T follicular helper cell (primary cell): Measurements from ENCODE around the gene MTHFD2L.

Source experiments
- DNase-seq: peaks from one replicate; pipeline ENCODE4 v3.0.0-alpha.2; 2020; ENCODE audit warnings: low read depth

Gene MTHFD2L

DNA sequence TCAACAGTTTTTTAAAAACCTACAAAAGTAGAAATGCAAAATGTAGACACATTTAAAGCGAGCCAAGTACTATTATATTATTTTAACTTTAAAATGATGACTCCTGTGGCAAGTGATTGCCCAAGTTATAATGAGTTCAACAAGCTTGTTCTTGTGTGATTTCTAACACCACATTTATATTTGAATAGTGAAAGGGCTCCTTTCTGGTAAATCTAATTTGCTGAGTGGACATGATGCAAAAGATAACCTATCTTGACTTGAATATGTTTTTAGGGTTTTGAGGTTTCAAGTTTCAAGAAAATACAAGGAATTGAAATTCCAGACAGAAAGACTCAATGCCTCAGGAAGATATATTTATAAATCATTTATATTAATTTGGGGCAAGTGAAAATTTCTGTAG is 149.3 kb downstream of the MTHFD2L start:
- DNase-seq: no peak

DNA sequence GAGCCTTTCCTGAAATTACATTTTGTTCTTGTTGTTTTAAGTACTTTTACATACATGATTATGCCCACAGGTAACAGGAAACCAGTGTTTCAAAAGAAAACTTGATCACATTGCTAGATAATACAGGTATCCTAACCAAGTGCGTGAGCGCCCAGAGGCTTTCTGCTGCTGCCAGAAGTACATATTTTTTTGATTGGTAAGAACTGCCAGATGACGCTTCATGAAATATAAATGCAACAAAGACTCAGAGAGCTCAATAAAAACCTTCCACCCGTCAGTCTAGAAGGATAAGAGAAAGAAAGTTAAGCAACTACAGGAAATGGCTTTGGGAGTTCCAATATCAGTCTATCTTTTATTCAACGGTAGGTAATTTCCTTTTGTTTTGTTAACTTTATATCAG is 150.3 kb downstream of the MTHFD2L start, which contains the start of gene EPGN:
Gene EPGN, plus strand, starts transcription at position 256 of the 400 bp plus-strand sequence. Its CDS starts 64 bp downstream, at position 320.
- DNase-seq: no peak

DNA sequence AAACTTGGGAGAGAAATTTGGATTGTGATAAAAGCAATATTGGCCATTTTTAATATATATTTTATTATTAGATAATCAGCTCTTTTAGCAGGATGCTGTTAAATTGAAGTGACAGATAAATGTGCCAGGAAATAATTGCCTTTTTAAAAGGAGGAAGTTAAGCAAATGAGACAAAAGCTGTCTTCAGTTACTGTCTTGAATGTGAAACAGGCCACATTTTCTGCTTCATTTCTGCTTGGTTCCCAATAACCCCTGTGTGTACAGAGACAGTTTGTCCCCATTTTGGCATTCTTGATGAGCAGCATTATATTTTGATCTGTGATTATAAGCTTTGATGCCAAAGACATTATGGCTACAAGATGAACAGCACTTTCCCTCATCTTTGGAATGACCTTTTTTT is 151.3 kb downstream of the MTHFD2L start:
- no peak for DNase-seq

DNA sequence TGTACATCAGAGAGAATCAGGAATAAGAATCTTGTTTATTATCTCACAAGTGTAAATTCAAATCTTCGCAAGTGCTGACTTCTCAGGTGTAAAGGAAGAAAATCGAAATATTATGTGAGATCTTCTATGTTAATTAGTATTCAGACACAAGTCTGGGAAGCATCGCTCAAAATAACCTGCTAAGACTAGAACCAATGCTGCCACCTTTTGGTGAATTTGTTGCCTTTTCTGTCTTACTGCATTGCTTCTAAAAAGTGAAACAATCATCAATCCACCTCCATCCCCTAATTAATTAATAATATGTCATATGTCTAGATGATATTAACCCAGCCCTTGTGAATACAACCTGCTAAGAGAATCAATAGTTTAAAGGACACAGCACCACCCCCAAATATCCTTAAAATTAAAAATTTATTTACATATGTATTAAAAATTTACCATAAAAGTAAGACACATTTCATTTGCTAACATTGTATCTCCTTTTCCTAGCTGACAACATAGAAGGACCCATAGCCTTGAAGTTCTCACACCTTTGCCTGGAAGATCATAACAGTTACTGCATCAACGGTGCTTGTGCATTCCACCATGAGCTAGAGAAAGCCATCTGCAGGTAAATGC is 153.9 kb downstream of the MTHFD2L start:
- DNase-seq: no peak

DNA sequence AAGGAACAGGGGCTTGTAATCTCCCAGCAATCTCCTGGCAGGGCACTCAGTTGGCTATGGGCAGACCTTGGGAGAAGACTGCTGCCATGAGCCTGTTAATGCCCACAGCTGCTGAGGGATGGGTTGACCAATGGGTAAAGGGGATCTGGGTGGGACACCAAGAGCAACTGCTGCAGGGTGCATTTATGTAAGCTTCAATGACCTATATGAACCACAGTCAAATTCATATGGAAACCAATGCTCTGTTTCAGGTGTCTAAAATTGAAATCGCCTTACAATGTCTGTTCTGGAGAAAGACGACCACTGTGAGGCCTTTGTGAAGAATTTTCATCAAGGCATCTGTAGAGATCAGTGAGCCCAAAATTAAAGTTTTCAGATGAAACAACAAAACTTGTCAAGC is 156.4 kb downstream of the MTHFD2L start:
- no peak for DNase-seq

DNA sequence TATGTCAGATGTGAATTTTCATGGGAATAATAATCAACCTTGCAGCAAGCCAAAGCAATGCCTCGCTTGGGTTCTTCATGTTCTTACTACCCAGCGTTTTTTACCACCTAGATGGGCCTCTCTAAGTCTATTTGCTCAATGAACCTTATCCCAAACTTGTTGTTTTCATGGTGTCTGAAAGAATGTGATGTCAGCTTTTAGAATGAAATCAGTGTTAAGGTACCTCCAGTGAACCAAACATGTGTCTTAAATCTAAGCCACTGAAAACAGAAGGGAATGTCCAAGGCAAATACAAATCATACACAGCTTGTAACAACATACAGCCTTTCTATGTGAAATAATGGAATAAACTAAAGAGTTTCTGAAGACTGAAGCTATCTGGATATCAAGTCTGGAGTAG is 157.0 kb downstream of the MTHFD2L start:
- no peak for DNase-seq

DNA sequence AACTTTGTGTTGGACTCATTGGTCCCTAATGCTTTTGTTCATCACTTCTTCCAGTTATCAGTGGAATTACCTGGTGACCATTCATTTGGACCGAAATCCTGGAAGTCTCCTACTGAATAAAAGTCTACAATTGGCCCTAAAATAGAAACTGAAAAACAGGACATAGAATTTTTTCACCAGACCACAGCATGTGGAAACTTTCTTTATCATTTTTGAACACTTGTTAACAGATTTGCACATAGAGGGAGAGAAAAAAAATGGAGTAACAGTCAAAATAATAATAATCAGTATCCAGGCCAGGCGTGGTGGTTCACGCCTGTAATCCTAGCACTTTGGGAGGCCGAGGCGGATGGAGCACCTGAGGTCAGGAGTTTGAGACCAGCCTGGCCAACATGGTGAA is 157.5 kb downstream of the MTHFD2L start:
- no peak for DNase-seq

DNA sequence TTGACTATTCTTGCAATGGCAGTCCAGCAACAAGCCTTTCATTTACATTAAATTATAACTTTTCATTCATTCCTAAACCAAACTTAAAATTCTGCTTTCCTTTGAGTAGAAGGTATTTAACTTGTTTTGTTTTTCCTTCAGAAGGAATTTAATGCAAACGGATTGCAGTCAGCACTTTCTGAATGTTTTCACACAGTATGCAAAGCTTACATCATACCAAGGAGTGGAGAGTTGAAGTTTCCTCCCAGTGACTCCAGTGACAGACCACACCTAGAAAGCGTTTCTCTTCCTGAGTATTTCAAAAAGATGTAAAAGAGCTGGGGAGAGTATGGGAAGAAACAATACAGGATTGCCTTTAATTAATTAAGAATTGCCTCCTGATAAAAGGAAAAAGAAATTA is 158.5 kb downstream of the MTHFD2L start:
- DNase-seq: no peak

DNA sequence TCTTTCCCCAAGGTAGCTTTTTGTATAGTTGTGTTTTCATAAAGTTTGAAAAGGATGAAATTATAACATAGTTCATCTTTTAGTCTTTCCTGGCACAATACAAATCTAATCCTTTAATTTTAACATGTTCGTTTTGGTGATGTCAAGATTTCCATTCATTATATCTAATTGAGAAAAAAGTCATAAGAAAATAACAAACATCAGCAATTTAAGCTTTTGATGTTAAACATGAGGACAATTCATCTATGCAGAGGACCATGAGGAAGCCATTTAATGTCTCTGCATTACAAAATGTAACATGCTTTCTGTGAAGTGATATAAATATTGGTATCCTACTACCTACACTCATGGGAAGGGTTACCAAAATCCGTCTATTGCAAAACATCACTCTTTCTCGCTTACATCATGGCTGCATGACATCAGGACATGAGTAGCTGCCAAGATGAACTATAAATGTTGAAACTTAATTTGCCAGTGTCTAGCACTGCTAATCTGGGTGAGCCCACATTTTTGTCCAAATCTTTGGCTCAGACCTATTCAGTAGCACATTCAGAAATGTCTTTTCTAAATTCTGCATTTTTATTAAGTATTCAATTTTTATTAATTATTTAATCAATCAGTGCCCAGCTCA is 159.8 kb downstream of the MTHFD2L start:
- DNase-seq: no peak

DNA sequence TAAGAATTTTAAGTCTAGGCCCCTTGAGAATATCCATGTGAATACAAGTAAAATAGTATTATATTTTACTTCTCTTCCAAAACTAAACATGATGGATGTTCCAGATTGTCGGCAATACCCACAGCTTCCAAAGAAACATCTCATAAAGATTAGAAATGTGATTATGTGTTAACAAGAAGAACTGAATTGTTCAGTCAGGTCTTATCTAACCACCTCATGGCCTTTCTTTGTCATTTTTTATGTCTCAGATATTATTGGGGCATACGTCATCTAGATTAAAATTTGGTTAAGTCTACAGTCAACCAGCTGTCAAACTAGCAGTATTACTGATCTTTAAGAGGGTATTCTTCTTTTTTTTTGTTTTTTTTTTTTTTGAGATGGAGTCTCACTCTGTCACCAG is 160.4 kb downstream of the MTHFD2L start:
- DNase-seq: no peak

DNA sequence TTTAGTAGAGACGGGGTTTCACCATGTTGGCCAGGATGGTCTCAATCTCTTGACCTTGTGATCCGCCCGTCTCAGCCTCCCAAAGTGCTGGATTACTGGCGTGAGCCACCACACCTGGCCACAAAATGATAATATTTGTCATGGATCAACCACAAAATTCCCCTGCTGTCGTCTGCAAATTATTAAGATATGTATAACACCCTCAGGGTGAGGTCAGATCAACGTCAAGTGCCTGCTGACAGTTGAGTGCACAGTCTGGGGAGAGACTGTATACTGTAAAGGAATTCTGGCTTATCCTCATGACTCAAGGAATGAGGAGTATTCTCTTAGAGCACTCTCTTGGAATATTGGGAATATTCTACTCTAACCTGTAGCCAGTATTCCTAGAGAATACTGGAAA is 161.6 kb downstream of the MTHFD2L start:
- DNase-seq: no peak

DNA sequence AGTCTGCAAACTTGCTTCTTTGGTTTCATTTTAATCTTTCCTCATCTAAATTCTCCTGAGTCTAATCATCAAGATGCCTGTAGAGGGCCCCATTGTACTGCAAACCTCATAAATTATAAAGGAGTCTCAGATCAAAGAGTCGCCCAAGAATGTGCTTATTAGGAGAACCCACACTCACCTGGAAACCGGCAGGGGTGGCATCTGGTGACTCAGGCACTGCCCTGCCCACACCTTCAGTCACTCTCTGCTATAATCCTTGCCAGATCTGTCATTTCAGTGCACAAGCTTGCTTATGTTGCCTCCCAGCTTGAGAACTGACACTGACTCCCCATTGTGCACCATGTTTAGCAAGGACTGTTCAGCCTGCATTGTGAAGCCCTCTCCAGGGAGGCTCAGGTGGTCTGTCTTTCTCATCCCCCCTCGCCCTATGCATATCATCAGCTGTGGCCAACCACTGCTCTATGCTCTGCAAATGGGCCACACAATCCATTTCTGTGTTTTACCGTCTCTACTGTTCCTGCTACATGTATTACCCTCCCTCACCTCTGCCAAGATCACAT is 162.7 kb downstream of the MTHFD2L start:
- no peak for DNase-seq

DNA sequence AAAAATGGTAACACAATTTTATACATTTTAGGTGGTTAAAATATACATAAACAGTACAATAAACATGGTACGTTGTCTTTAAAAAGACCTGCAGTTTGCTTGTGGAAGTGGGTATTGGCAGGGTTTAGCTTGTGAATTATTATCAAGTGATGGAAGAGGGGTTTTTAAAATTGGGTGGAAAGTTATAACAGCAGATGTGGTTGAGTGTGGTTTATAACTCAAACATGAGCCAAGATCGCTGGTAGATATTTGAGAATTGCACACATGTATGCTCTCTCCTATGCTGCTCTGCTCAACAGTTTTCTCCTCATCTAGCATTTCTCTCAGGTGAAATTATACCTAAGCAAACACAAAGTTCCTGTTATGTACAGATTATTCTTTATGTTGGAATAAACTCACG is 164.4 kb downstream of the MTHFD2L start:
- DNase-seq: no peak

DNA sequence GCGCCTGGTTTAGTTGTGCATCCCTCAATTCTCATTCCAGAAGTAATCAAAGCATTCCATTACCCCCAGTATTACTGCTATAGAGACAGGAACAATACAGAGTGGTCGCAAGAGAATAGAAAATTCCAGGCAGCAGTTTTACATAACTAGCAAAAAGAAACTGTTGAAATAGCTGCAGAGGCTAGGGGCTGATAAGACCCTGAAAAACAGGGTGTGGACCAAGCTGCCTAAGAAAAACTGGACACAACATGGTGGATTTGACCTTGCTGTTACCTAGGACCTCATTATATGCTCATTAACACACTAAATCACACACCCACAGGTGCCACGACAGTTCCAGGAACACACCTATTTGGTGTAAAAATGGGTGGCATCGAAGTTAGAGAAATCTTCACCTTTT is 165.7 kb downstream of the MTHFD2L start:
- DNase-seq: no peak

DNA sequence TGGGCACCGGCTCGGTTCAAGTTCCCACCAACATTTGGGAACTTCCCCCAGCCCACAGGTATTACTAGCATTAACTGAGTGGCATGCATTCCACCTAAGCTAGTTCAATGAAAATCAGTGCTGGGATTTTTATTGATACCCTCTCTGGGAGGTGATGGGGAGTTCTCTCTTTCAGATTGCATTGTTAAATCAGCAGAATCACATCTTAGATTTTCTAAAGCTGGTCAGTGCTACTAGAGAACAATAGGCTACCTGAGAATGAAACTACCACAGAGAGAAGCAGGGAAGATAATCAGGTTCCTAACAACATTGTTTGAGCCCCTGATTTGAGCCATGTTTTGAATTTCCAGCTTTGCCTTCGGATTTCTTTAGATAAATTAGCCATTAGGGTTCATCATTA is 166.3 kb downstream of the MTHFD2L start:
- DNase-seq: no peak

DNA sequence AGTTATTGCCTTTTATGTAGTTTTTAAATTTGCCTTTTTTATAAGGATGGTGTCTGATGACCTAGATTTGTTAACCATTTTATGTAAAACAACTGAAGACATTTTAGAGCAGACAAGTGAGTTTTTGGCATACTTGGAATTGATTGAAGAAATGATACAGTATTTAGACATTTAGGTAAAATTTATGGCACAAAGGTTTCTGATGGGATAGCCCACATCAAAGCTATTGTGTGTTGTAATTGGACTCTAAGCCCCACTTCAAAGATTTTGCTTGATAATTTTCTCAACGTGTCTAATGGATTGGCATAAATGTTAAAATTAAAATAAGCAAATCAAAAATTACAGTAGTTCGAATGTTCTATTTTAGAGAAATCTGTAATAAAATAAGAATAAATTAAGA is 168.0 kb downstream of the MTHFD2L start:
- DNase-seq: no peak

DNA sequence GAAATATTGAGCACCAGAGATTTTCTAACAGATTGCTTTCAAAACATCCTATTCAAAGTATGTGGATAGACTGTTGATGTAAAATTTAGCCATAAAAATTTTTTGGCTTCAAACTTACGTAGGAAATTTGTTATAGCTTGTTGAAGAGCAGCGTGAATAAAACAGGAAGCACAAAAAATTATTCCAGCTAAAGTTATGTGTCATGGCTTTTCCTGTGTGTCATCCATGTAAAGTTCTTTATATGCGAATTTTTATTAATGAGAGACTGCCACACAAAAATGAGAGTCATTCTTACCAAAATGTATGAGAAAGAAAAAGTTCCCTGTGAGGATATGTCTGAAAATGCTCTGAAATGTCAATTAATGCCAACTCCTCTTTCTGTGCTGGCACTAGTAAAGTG is 169.8 kb downstream of the MTHFD2L start:
- DNase-seq: no peak

DNA sequence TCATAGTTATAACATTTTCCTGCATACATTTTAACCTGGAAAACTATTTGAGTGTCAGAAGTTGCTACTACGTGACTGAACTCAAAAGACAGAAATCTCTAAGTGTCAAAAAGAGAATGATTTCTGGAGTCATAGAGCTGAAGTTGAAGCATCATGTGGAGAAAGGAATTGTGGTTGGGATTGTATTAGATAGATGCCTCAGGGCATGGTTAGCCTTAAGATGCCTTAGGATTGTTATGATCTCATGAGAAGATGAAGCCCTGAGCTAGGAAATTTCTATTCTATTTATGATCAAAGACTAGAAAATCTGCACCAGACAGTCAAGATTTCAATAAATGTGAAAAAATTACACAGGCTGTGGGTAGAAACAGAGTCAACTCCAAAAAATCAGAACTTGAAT is 170.6 kb downstream of the MTHFD2L start:
- no peak for DNase-seq

DNA sequence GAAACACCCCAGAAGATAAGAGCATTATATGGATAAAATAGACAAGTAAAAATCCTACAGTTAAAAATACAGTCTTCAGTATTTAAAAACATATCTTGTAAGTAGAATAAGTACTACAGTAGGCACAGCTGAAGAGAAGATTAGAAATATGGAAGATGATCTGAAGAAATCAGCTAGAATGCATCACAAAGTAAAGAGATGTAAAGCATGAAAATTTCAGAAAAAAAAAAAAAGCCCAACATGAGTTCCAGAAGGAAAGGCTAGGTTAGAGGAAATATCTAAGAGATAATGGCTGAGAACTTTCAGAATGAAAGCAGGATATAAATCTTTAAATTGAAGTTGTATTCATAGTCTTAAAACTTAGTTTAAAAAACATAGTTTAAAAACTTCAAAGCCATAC is 171.4 kb downstream of the MTHFD2L start:
- no peak for DNase-seq

DNA sequence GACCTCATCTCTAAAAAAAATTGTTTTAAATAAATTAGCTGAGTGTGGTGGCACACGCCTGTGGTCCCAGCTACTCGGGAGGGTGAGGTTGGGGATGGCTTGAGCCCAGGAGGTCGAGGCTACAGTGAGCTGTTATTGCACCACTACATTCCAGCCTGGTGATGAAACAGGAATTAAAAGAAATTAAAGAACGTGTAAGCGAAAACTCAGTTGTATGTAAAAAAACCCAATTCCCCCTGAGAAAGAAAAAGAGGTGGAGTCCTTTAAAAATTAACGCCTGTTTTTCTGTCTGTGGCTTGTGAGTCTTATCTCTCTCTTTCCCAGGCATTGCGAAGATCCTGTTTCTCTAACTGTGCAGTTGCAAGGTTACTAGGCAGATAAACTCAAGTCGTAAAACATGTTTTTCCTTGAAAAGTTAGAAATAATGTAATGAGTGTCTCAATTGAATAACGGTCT is 172.4 kb downstream of the MTHFD2L start:
- no peak for DNase-seq

DNA sequence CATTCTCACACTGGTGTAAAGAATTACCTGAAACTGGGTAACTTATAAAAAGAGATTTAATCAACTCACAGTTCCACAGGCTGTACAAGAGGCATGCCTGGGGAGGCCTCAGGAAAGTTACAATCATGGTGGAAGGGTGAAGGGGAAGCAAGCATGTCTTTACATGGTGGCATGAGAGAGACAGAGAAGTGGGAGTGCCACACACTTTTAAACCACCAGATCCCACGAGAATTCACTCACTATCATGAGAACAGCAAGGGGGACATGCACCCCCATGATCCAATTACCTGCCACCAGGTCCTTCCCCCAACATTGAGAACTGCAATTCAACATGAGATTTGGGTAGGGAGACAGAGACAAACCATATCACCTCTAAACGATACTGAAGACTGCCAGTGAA is 173.3 kb downstream of the MTHFD2L start:
- no peak for DNase-seq

DNA sequence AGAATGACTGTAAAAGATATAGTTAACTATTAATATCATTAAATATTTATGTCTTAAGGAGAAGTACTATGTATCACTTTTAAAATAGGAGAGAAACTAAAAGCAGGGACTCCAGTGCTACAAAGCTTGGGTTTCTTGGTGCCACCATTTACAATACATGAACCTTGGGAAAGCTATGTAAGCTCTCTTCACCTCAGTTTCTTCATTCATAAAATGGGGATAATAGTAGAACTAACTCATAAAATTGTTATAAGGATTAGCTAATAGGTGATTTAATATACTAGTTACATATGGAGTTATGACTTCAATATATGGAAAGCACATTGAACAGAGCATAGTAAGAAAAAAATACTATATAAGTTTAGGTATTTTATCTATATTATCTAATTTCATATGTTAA is 174.0 kb downstream of the MTHFD2L start:
- no peak for DNase-seq

DNA sequence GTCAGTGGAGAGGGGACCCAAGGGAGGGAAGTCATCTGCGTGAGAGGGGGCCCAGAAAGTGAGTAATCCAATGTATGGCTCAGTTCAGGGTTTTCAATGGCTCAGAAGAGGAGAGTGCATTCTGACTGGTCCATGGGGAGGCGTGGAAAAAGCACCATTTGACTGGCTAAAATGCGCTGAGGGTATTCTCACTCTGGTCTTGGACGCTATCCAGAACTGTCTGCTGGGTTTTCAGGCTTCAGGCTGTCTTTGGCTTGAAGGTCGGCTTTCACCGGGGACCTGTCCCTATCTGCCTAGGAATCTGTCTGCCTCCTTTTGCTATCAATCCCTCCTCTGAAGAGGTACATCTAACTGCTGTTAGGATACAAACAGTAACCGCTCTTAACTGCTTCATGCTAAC is 176.7 kb downstream of the MTHFD2L start:
- DNase-seq: no peak
